GM12864 (cell line): ENCODE data around the gene SPACDR.
"Not testable (repeated sequence)": the region's sequence is repeated elsewhere in the genome, so short reads cannot be mapped to it uniquely, and the experiment has no call there.

ENCODE experiments used
- DNase-seq: peaks from one replicate; pipeline ENCODE4 v3.0.0-alpha.2; 2011; ENCODE audit warnings: low read depth
- H3K4me3 ChIP-seq: 2 replicates; pipeline ENCODE4 v1.5.1; 2011; ENCODE audit warnings: mild to moderate bottlenecking, low read depth, low read length, control low read depth
- TF ChIP-seq, protein P1 (sequence below): IDR thresholded peaks from 2 replicates; pipeline ENCODE4 v1.5.1; 2011; ENCODE audit warnings: low read depth, mild to moderate bottlenecking, moderate library complexity, low read length, control low read depth, inconsistent platforms; ENCODE audit errors: missing control alignments

SPACDR gene, protein sequence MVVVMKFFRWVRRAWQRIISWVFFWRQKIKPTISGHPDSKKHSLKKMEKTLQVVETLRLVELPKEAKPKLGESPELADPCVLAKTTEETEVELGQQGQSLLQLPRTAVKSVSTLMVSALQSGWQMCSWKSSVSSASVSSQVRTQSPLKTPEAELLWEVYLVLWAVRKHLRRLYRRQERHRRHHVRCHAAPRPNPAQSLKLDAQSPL

DNA sequence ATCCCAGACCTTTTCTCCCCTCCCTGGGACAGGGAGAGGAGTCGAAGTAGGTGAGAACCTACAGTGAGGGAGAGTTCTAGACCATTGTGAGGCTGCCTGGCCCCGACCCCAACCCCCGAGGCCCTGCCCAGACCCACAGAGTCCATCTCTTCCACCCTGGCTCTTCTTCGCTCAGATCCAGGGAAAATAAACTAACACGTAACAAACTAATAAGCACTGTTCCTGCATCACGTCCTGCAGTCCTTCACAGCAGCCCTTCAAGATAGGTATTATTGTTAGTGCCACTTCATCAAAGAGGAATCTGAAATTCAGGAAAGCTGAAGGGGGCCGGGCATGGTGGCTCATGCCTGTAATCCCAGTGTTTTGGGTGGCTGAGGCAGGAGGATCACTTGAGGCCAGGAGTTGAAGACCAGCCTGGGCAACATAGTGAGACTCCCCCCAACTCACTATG, at the start of gene SPACDR:
Gene SPACDR, minus strand, starts transcription at position 51 of the 451 bp plus-strand sequence. CDS start 235 bp downstream, outside the sequence.
- TF ChIP-seq, protein P1, sequence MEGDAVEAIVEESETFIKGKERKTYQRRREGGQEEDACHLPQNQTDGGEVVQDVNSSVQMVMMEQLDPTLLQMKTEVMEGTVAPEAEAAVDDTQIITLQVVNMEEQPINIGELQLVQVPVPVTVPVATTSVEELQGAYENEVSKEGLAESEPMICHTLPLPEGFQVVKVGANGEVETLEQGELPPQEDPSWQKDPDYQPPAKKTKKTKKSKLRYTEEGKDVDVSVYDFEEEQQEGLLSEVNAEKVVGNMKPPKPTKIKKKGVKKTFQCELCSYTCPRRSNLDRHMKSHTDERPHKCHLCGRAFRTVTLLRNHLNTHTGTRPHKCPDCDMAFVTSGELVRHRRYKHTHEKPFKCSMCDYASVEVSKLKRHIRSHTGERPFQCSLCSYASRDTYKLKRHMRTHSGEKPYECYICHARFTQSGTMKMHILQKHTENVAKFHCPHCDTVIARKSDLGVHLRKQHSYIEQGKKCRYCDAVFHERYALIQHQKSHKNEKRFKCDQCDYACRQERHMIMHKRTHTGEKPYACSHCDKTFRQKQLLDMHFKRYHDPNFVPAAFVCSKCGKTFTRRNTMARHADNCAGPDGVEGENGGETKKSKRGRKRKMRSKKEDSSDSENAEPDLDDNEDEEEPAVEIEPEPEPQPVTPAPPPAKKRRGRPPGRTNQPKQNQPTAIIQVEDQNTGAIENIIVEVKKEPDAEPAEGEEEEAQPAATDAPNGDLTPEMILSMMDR = no peak
- DNase-seq = no peak
- no peak within 1 kb of the TSS for H3K4me3 ChIP-seq

DNA sequence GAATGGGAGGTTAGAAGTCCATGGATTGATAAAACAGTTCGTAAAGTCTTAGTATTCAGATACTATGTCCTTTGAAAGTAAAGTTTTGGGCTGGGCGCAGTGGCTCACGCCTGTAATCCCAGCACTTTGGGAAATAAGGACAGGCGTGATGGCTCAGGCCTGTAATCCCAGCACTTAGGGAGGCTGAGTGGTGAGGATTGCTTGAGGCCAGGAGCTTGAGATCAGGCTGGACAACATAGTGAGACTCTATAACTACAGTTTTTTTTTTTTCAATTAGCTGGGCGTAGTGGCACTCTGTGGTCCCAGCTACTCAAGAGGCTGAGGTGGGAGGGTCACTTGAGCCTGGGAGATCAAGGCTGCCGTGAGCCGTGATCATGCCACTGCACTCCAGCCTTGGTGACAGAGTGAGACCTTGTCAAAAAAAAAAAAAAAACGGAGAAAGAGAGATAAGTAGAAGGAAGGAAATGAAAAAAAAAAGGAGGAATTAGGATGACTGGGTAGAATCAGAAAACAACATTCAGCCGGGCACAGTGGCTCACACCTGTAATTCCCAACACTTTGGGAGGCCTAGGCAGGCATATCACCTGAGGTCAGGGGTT, 49.3 kb upstream of the SPACDR start:
- DNase-seq = no peak
- TF ChIP-seq, protein P1 = no peak
- H3K4me3 ChIP-seq = no peak overlapping the region

DNA sequence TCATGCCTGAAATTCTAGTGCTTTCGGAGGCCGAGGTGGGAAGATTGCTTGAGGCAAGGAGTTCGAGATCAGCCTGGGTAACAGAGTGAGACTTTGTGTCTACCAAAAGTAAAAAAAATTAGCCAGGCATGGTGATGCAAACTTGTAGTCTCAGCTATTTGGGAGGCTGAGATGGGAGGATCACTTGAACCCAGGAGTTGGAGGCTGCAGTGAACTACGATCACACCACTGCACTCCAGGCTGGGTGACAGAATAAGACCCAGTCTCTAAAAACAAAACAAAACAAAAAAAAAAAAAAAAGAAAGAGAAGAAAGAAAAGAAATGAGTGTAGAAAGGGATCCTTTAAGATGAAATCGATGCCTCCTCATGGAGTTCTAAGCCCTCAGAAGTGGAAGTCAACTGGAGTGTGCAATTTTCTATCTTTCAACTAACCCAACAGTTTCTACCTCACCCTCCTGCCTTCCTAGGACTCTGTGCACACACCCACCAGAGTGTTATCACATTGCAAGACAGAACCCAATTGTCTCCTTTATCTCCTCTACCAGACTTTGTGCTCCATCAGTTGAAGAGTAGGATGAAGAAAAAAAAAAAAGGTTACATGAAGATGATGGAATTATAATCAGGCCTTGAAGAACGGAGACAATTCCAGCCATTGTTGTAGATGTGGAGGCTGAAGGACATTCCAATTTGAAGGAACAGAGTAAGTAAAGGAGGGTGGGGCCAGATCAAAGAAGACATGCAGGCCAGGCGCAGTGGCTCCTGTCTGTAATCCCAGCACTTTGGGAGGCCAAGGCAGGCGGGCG, 46.6 kb upstream of the SPACDR start:
- TF ChIP-seq, protein P1 = no peak
- H3K4me3 ChIP-seq = no peak overlapping the region
- DNase-seq = no peak

DNA sequence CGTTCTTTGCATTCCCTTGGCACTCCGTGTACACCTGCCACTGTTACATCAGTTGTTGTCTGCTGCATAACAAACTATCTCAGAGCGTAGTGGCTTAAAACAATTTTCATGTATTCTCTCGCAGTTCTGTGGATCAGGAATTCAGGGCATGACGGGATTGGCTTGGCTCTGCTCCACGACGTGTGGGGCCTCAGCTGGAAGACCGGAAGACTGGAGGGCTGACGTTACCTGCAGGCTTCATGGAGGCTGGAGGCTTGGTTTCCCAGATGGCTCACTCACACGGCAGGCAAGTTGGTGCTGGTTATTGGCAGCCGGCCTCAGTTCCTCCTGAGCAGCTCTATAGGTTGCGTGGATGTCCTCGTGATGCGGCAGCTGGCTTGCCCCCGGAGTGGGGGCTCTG, 45.2 kb upstream of the SPACDR start:
- no peak for DNase-seq
- no peak overlapping the region for H3K4me3 ChIP-seq
- TF ChIP-seq, protein P1 = no peak

DNA sequence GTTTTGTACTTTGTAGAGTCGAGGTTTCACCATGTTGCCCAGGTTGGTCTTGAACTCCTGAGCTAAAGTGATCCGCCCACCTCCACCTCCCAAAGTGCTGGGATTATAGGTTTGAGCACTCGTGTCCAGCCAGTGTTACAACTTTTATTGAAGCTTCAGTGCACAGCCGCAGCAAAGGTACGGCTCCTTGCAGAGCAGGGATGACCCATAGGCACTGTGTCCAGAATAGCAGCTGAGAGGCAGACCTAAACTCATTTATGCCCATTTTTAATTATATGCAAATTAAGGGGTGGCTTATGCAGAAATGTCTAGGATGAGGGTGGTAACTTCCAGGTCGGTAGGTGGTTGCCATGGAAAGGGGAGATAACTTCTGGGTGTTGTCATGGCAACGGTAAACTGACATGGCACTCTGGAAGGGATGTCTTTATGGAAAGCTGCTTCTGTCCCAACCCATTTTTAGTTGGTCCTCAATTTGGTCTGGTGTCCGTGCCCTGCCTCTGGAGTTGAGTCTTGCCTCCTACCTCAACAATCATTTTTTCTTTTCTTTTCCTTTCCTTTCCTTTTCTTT, 42.4 kb upstream of the SPACDR start:
- no peak for DNase-seq
- no peak overlapping the region for H3K4me3 ChIP-seq
- TF ChIP-seq, protein P1 = no peak

DNA sequence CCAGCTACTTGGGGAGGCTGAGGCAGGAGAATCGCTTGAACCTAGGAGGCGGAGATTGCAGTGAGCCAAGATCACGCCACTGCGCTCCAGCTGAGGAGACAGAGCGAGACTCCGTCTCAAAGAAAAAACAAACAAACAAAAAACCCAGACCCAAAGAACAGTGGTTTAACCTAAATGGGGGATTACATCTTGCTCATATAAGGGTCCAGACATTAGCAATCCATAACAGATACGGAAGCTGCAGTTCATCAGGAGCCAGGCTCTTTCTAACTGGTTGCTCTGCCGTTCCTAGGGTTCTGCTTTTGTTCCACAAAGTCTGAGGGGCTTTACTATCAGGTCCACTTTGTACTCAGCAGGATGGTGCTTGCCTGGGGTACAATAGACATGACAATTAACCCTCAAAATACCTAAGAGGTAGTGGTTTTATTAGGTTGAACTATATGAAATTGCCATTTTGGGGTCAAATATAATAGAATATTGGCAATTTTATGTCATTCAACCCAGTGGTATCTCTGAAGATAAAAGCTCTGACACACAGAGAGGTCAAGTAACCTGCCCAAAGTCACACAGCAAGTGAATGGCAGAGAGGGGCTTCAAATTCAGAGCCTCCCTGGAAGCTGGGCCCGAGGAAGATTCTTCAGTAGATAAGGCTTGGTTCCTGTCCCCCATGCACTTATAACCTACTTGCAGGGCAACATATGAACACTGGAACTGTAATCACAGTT, 41.0 kb upstream of the SPACDR start:
- H3K4me3 ChIP-seq = no peak overlapping the region
- TF ChIP-seq, protein P1 = no peak
- no peak for DNase-seq

DNA sequence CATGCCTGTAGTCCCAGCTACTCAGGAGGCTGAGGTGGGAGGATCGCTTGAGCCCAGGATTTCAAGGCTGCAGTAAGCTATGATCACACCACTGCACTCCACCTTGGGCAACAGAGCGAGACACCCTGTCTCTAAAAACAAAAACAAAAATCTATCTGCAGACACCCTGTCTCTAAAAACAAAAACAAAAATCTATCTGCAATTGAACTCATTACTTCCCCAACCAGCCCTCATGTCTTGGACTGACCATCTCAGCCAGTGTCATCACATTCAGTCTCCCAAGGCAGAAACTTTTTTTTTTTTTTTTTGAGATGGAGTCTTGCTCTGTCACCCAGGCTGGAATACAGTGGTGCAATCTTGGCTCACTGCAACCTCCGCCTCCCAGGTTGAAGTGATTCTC, 40.0 kb upstream of the SPACDR start:
- DNase-seq, H3K4me3 ChIP-seq: not testable (repeated sequence)

DNA sequence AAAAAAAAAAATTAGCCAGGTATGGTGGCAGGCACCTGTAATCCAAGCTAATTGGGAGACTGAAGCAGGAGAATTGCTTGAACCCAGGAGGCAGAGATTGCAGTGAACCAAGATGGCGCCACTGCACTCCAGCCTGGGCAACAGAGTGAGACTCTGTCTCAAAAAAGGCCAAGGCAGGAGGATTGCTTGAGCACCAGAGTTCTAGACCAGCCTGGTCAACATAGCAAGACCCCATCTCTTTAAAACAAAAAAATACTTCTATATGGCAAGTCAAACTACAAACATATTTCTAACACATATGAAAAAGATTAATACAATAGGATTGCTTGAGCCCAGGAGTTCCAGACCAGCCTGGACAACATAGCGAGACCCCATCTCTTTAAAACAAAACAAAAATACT, 36.7 kb upstream of the SPACDR start:
- not testable (repeated sequence) for H3K4me3 ChIP-seq, DNase-seq
